ENCODE measurements around the gene MRPL57. TPM values are rescaled to one million over a fixed set of nuclear protein-coding genes. Genes with fewer than 3 reads are reported as not detected.
"Not testable (repeated sequence)": the region's sequence is repeated elsewhere in the genome, so short reads cannot be mapped to it uniquely, and the experiment has no call there.

The MRPL57 gene
- total and polyA plus RNA-seq, 4 donors, result 14.6 to 49.4 (median 21.6) TPM

- DNase-seq (ENCODE audit: low spot score); H3K27ac ChIP-seq (ENCODE audit: low read depth in 1 of 2, low read length in 2 of 2); H3K36me3 ChIP-seq (ENCODE audit: control insufficient read depth in 4 of 4, insufficient read depth in 3 of 4, low read depth in 1 of 4, low read length in 3 of 4); H3K4me3 ChIP-seq (ENCODE audit: low read depth in 1 of 3, low read length in 3 of 3); H3K27me3 ChIP-seq (ENCODE audit: control insufficient read depth in 4 of 4, insufficient read depth in 4 of 4, low read length in 3 of 4); H3K9me3 ChIP-seq (ENCODE audit: control insufficient read depth in 4 of 4, low read length in 3 of 4); H3K9ac ChIP-seq (ENCODE audit: low read depth in 1 of 2, low read length in 2 of 2); H3K4me1 ChIP-seq (ENCODE audit: control insufficient read depth in 4 of 4, insufficient read depth in 4 of 4, low read length in 3 of 4): not testable (repeated sequence)
- WGBS, result 81% methylated on average over 6 of the region's 6 CpGs
Observed at GRCh38 chr13:21135833-21136232, 40.6 kb upstream of the MRPL57 start.

GRCh38 chr13:21137696-21138095 is 38.8 kb upstream of the MRPL57 start:
- no peak overlapping the region for H3K27ac ChIP-seq (ENCODE audit: low read depth in 1 of 2, low read length in 2 of 2)
- WGBS, result 86% methylated on average over 5 of the region's 5 CpGs

More at GRCh38 chr13:21137696-21138095, 38.8 kb upstream of the MRPL57 start:
- DNase-seq (ENCODE audit: low spot score), result no peak
- Histone ChIP-seq H3K4me3 (ENCODE audit: low read depth in 1 of 3, low read length in 3 of 3) (no peak overlapping the region), H3K9ac (ENCODE audit: low read depth in 1 of 2, low read length in 2 of 2) (no peak overlapping the region), H3K4me1 (ENCODE audit: control insufficient read depth in 4 of 4, insufficient read depth in 4 of 4, low read length in 3 of 4) (peaks cover 7 to 16% (median 11%) of the 10 kb centered on the region in 4 donors), H3K27me3 (ENCODE audit: control insufficient read depth in 4 of 4, insufficient read depth in 4 of 4, low read length in 3 of 4) (no peaks in the 10 kb centered on the region), H3K36me3 (ENCODE audit: control insufficient read depth in 4 of 4, insufficient read depth in 3 of 4, low read depth in 1 of 4, low read length in 3 of 4) (peaks cover 0 to under 1% (median 0%) of the 10 kb centered on the region in 4 donors), H3K9me3 (ENCODE audit: control insufficient read depth in 4 of 4, low read length in 3 of 4) (no peaks in the 10 kb centered on the region)
- TF ChIP-seq ZBTB33 (IDR thresholded peaks at IDR 0.05), result no peak
- TF ChIP-seq JUND (IDR thresholded peaks at IDR 0.05), result no peak
- TF ChIP-seq HNF4A (conservative IDR thresholded peaks at IDR 0.05), result no peak
- no peak for TF ChIP-seq HNF4G (IDR thresholded peaks at IDR 0.05)
- TF ChIP-seq YY1 (IDR thresholded peaks at IDR 0.05), result no peak
- TF ChIP-seq NR2F2 (IDR thresholded peaks at IDR 0.05), result no peak
- TF ChIP-seq FOXA2 (IDR thresholded peaks at IDR 0.05), result no peak
- TF ChIP-seq EGR1 (IDR thresholded peaks at IDR 0.05; ENCODE audit: low read depth in 2 of 2), result no peak
- TF ChIP-seq RAD21 (IDR thresholded peaks at IDR 0.05), result no peak
- TF ChIP-seq REST (IDR thresholded peaks at IDR 0.05), result no peak
- no peak for TF ChIP-seq ATF3 (IDR thresholded peaks at IDR 0.05)
- no peak for TF ChIP-seq SP1 (IDR thresholded peaks at IDR 0.05)
